B cell (primary cell): ENCODE data around the gene CAMTA1. TPM values are rescaled to one million over a fixed set of nuclear protein-coding genes. Genes with fewer than 3 reads are reported as not detected.

Source experiments
- ATAC-seq: fragments of 200-7000 bp; cut with Tn5 transposase; one replicate; pipeline ENCODE4 v1.10.0; 2021; ENCODE audit warnings: low read depth, mild to moderate bottlenecking, moderate number of reproducible peaks, moderate library complexity
- CTCF ChIA-PET: fragments of 350-600 bp; sonication (Branson Sonifier 250); formaldehyde crosslinking; loops from one replicate; lab custom pipeline; 2021; ENCODE audit warnings: antibody characterized with exemption, inconsistent platforms; lab: Charles Lee
- POLR2A ChIA-PET: fragments of 350-600 bp; sonication (Branson Sonifier 250); formaldehyde crosslinking; loops from one replicate; lab custom pipeline; 2021; ENCODE audit warnings: antibody characterized with exemption; lab: Charles Lee
- DNase-seq: peaks from one replicate; pipeline ENCODE4 v3.0.0; 2013
- H2AFZ ChIP-seq: 2 replicates; pipeline ENCODE4 v1.6.1; 2012; ENCODE audit warnings: mild to moderate bottlenecking, low read depth, low read length; ENCODE audit not compliant: insufficient read depth, poor library complexity, severe bottlenecking
- H3K27ac ChIP-seq, 2 donors: 1 replicate in 1 of 2; 2 replicates in 1 of 2; pipeline ENCODE4 v1.5.1; 2012 to 2013; ENCODE audit warnings: low read length in 2 of 2, mild to moderate bottlenecking in 2 of 2, moderate library complexity in 1 of 2
- H3K27me3 ChIP-seq, 4 experiments: fragments of 200-600 bp in 1 of 4; sonication (generic) in 1 of 4; replicated peaks in 1 of 4; 1 replicate in 2 of 4; 2 replicates in 2 of 4; pipeline versions ENCODE4 v1.6.1 to v1.7.0; 2013 to 2016; ENCODE audit warnings: low read length in 3 of 4, mild to moderate bottlenecking in 2 of 4, mixed read lengths in 1 of 4, moderate library complexity in 1 of 4; ENCODE audit not compliant: insufficient read depth in 4 of 4, control insufficient read depth in 3 of 4; ENCODE audit errors: control extremely low read depth in 1 of 4
- H3K36me3 ChIP-seq, 2 experiments: replicated peaks in 1 of 2; 1 replicate in 1 of 2; 2 replicates in 1 of 2; pipeline versions ENCODE4 v1.6.1 to v1.7.1; 2013; ENCODE audit warnings: low read length in 1 of 2; ENCODE audit not compliant: insufficient read depth in 2 of 2, control insufficient read depth in 1 of 2; ENCODE audit errors: control extremely low read depth in 1 of 2, extremely low read depth in 1 of 2
- H3K4me1 ChIP-seq, 2 donors: fragments of 200-600 bp in 1 of 2; sonication (generic) in 1 of 2; 1 replicate in 1 of 2; 2 replicates in 1 of 2; pipeline versions ENCODE4 v1.5.1 to v1.6.1; 2013 to 2017; ENCODE audit warnings: low read length in 2 of 2; ENCODE audit not compliant: control insufficient read depth in 2 of 2, insufficient read depth in 2 of 2
- H3K4me2 ChIP-seq: replicated peaks from 2 replicates; pipeline ENCODE3; 2012; ENCODE audit warnings: mild to moderate bottlenecking, low read depth, low read length; ENCODE audit not compliant: poor library complexity, severe bottlenecking
- H3K4me3 ChIP-seq, 5 experiments: fragments of 200-600 bp in 1 of 5; sonication (generic) in 1 of 5; 1 replicate in 3 of 5; 2 replicates in 2 of 5; pipeline versions ENCODE4 v1.5.1 to v1.7.0; 2011 to 2016; ENCODE audit warnings: low read length in 4 of 5, mild to moderate bottlenecking in 4 of 5, low read depth in 2 of 5, control low read depth in 1 of 5, moderate library complexity in 1 of 5; ENCODE audit not compliant: insufficient read depth in 1 of 5; ENCODE audit errors: control extremely low read depth in 1 of 5, extremely low read depth in 1 of 5
- H3K79me2 ChIP-seq: fragments of 200-600 bp; sonication (generic); one replicate; pipeline ENCODE4 v1.6.0; 2016; ENCODE audit warnings: low read length; ENCODE audit not compliant: control insufficient read depth, insufficient read depth
- H3K9ac ChIP-seq: fragments of 200-600 bp; sonication (generic); 2 replicates; pipeline ENCODE4 v1.6.1; 2017; ENCODE audit warnings: mild to moderate bottlenecking, low read length, moderate library complexity
- H3K9me3 ChIP-seq, 3 donors: one replicate each; pipeline versions ENCODE4 v1.6.1 to v1.7.1; 2013; ENCODE audit warnings: low read length in 2 of 3; ENCODE audit not compliant: control insufficient read depth in 2 of 3, insufficient read depth in 1 of 3; ENCODE audit errors: control extremely low read depth in 1 of 3
- H4K20me1 ChIP-seq: 2 replicates; pipeline ENCODE4 v1.6.0; 2012; ENCODE audit warnings: mild to moderate bottlenecking, low read length; ENCODE audit not compliant: insufficient read depth, control insufficient read depth, poor library complexity, severe bottlenecking
- H3K27ac Mint-ChIP-seq: one replicate; pipeline ENCODE4 v1.8.0; 2021; ENCODE audit warnings: mixed read lengths
- H3K27me3 Mint-ChIP-seq: one replicate; pipeline ENCODE4 v1.8.0; 2021; ENCODE audit warnings: mixed read lengths
- H3K4me1 Mint-ChIP-seq: one replicate; pipeline ENCODE4 v1.8.0; 2021; ENCODE audit warnings: mixed read lengths
- H3K4me3 Mint-ChIP-seq: one replicate; pipeline ENCODE4 v1.8.0; 2021; ENCODE audit warnings: mixed read lengths
- H3K9me3 Mint-ChIP-seq: one replicate; pipeline ENCODE4 v1.8.0; 2022; ENCODE audit warnings: mixed read lengths; ENCODE audit not compliant: insufficient read depth
- CTCF ChIP-seq: fragments of 200-600 bp; IDR thresholded peaks from one replicate; pipeline ENCODE4 v1.8.0; 2022; ENCODE audit warnings: antibody characterized with exemption, mild to moderate bottlenecking
- EZH2 ChIP-seq: IDR thresholded peaks from 2 replicates; pipeline ENCODE4 v1.6.1; 2012; ENCODE audit warnings: borderline replicate concordance, low read depth, mild to moderate bottlenecking, moderate library complexity, low read length; ENCODE audit not compliant: insufficient read depth, poor library complexity, severe bottlenecking
- whole genome bisulfite sequencing: methylation state at CpG from one replicate; pipeline ENCODE4 v1.1.5; 2013; ENCODE audit warnings: missing lambda C conversion rate; ENCODE audit not compliant: insufficient coverage; 5-methylcytosine and 5-hydroxymethylcytosine counted together
- intact Hi-C: fragments of 100-400 bp; cut with micrococcal nuclease; formaldehyde crosslinking; loops from one replicate; pipeline ENCODE4 v1.10.0; 2022
- polyA plus RNA-seq: library from polyadenylated mRNA; depleted of rRNA; stranded (reverse); fragments of >200 nt; gene quantifications from 2 replicates; pipeline ENCODE4 v1.2.3, GENCODE V29; 2012
- total RNA-seq, 2 donors: library from RNA; stranded (reverse); fragments of 120-200 nt in 1 of 2; gene quantifications; 1 replicate in 1 of 2; 2 replicates in 1 of 2; pipeline versions ENCODE4 v1.2.3 to v1.2.4, GENCODE V29; 2013 to 2022

Gene CAMTA1
- total and polyA plus RNA-seq, 2 donors (not counting 1 experiment from before 2014, with no cell fraction given): 42.2 to 45.7 TPM

GRCh38 chr1:7437036-7437435 lies 651.8 kb downstream of the CAMTA1 start:
- Mint-ChIP-seq H3K27me3 (peaks cover 3% of the 10 kb centered on the region), H3K4me1 (no peaks in the 10 kb centered on the region), H3K27ac (no peak overlapping the region), H3K9me3 (peaks cover 4% of the 10 kb centered on the region), H3K4me3 (no peak overlapping the region)
- no peak overlapping the region for H3K4me3 ChIP-seq
- no peak overlapping the region for H3K9ac ChIP-seq
- no peaks in the 10 kb centered on the region for H4K20me1 ChIP-seq
- no peak overlapping the region for H2AFZ ChIP-seq
- H3K4me1 ChIP-seq: no peaks in the 10 kb centered on the region
- no peaks in the 10 kb centered on the region for H3K79me2 ChIP-seq
- ATAC-seq: no peak
- ChIA-PET CTCF (no interaction called here), POLR2A (no interaction called here)
- 85% methylated on average over 9 of the region's 9 CpGs for WGBS
- no peaks in the 10 kb centered on the region for H3K27me3 ChIP-seq
- intact Hi-C loops: no loop called here
- no peak for DNase-seq
- no peak overlapping the region for H3K27ac ChIP-seq
- TF ChIP-seq CTCF: no peak
- TF ChIP-seq EZH2: no peak
- H3K9me3 ChIP-seq: peaks cover 0 to 14% (median 0%) of the 10 kb centered on the region in 3 donors
- H3K4me2 ChIP-seq: no peak overlapping the region
- no peaks in the 10 kb centered on the region for H3K36me3 ChIP-seq

GRCh38 chr1:7437608-7438395 lies 652.5 kb downstream of the CAMTA1 start:
- no peak overlapping the region for H3K27ac ChIP-seq
- H3K27me3 ChIP-seq: no peaks in the 10 kb centered on the region
- CTCF ChIA-PET: no interaction called here
- no peaks in the 10 kb centered on the region for H3K36me3 ChIP-seq
- no peak overlapping the region for H2AFZ ChIP-seq
- Mint-ChIP-seq H3K27me3 (peaks cover 3% of the 10 kb centered on the region), H3K27ac (no peak overlapping the region), H3K4me1 (no peaks in the 10 kb centered on the region), H3K4me3 (no peak overlapping the region), H3K9me3 (peaks cover 4% of the 10 kb centered on the region)
- H3K4me2 ChIP-seq: no peak overlapping the region
- DNase-seq: no peak
- WGBS: 92% methylated on average over 17 of the region's 21 CpGs
- no peak for ATAC-seq
- no peak for TF ChIP-seq EZH2
- TF ChIP-seq CTCF: no peak
- intact Hi-C loops: no loop called here
- POLR2A ChIA-PET: no interaction called here
- peaks cover 0 to 17% (median 0%) of the 10 kb centered on the region in 3 donors for H3K9me3 ChIP-seq
- no peak overlapping the region for H3K9ac ChIP-seq
- H4K20me1 ChIP-seq: no peaks in the 10 kb centered on the region
- H3K4me1 ChIP-seq: no peaks in the 10 kb centered on the region
- H3K79me2 ChIP-seq: no peaks in the 10 kb centered on the region
- no peak overlapping the region for H3K4me3 ChIP-seq
